Uterus (tissue), 2 donors: ENCODE measurements around the gene CKMT2.

Experiments used
- POLR2A ChIP-seq, 2 donors: fragments of 450-650 bp; IDR thresholded peaks; one replicate each; pipeline ENCODE4 v1.6.1; 2016; ENCODE audit warnings: antibody characterized with exemption in 2 of 2, mild to moderate bottlenecking in 1 of 2, moderate library complexity in 1 of 2
- TF ChIP-seq, protein P1 (sequence below), 4 experiments: fragments of 200-600 bp in 2 of 4; fragments of 450-650 bp in 2 of 4; sonication (generic) in 2 of 4; IDR thresholded peaks; one replicate each; pipeline ENCODE4 v1.5.1; 2016 to 2019; ENCODE audit warnings: antibody characterized with exemption in 4 of 4, mild to moderate bottlenecking in 2 of 4, moderate library complexity in 1 of 4

DNA sequence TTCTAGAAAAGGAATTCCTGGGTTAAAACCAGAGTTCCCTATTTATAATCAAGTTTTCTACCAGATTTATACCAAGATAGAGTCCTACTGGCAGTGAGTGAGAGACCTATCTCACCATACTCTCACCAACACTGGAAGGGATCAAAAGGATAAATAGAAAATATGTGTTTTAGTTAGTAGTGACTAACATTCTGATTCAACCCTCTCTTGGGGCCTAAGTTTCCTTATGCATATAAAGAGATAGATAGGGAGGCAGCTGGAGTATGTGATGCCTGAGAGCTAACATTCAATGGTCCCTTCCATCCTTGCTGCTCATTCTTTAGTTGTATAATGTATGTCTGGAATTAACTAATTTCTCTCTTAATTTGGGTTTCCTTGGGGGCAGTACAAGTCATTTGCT, 32.0 kb downstream of the CKMT2 start:
- TF ChIP-seq, protein P1, sequence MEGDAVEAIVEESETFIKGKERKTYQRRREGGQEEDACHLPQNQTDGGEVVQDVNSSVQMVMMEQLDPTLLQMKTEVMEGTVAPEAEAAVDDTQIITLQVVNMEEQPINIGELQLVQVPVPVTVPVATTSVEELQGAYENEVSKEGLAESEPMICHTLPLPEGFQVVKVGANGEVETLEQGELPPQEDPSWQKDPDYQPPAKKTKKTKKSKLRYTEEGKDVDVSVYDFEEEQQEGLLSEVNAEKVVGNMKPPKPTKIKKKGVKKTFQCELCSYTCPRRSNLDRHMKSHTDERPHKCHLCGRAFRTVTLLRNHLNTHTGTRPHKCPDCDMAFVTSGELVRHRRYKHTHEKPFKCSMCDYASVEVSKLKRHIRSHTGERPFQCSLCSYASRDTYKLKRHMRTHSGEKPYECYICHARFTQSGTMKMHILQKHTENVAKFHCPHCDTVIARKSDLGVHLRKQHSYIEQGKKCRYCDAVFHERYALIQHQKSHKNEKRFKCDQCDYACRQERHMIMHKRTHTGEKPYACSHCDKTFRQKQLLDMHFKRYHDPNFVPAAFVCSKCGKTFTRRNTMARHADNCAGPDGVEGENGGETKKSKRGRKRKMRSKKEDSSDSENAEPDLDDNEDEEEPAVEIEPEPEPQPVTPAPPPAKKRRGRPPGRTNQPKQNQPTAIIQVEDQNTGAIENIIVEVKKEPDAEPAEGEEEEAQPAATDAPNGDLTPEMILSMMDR (IDR thresholded peaks at IDR 0.05), result no peak
- TF ChIP-seq POLR2A (IDR thresholded peaks at IDR 0.05), result no peak
